Measurements from ENCODE around the gene XKR8.

DNA sequence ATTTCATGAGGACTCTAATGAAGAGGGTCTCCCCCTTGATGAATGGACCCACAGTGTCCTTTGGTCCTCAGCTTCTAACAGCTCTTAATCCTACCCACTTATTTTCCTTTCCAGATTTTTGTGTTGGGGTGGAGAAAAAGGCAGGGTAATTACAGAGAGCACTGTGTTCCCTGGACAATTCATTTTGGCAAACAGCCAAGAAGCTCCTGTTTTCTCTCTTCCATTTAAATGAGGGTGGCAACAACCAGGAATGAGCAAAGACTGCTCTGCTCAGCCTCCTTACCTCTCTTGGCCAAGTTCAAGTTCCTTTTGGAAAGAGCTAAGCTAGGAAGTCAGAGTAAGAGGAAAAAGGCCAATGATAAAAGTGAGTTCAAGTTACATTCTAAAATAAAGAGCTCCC lies 11.9 kb downstream of the XKR8 start:
- TF ChIP-seq, protein P1, sequence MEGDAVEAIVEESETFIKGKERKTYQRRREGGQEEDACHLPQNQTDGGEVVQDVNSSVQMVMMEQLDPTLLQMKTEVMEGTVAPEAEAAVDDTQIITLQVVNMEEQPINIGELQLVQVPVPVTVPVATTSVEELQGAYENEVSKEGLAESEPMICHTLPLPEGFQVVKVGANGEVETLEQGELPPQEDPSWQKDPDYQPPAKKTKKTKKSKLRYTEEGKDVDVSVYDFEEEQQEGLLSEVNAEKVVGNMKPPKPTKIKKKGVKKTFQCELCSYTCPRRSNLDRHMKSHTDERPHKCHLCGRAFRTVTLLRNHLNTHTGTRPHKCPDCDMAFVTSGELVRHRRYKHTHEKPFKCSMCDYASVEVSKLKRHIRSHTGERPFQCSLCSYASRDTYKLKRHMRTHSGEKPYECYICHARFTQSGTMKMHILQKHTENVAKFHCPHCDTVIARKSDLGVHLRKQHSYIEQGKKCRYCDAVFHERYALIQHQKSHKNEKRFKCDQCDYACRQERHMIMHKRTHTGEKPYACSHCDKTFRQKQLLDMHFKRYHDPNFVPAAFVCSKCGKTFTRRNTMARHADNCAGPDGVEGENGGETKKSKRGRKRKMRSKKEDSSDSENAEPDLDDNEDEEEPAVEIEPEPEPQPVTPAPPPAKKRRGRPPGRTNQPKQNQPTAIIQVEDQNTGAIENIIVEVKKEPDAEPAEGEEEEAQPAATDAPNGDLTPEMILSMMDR (conservative IDR thresholded peaks at IDR 0.05 in 1 of 2, IDR thresholded peaks at IDR 0.05 in 1 of 2; ENCODE audit: low read depth in 1 of 2, low read length in 2 of 2), result no peak
- no peak for TF ChIP-seq EZH2 (IDR thresholded peaks at IDR 0.05; ENCODE audit: low read length, missing control alignments)
